Spinal cord (tissue), 10 donors: ENCODE data around the gene RAB9A. TPM values are rescaled to one million over a fixed set of nuclear protein-coding genes. Genes with fewer than 3 reads are reported as not detected.

Experiments used
- DNase-seq, 6 donors: peaks; one replicate each; pipeline versions ENCODE4 v3.0.0 to v3.0.0-alpha.2; 2013 to 2015; ENCODE audit warnings: low spot score in 6 of 6, low read depth in 4 of 6
- H3K27ac ChIP-seq: one replicate; pipeline ENCODE4 v1.5.1; 2013; ENCODE audit warnings: low read depth, low read length, control low read depth
- H3K27me3 ChIP-seq: one replicate; pipeline ENCODE4 v1.6.1; 2013; ENCODE audit warnings: low read length; ENCODE audit not compliant: control insufficient read depth, insufficient read depth
- H3K36me3 ChIP-seq: one replicate; pipeline ENCODE4 v1.6.1; 2013; ENCODE audit warnings: low read length; ENCODE audit not compliant: control insufficient read depth, insufficient read depth
- H3K4me1 ChIP-seq: one replicate; pipeline ENCODE4 v1.6.1; 2013; ENCODE audit warnings: low read length; ENCODE audit not compliant: control insufficient read depth, insufficient read depth
- H3K4me3 ChIP-seq: one replicate; pipeline ENCODE4 v1.5.1; 2013; ENCODE audit warnings: low read depth, low read length, control low read depth
- H3K9me3 ChIP-seq: one replicate; pipeline ENCODE4 v1.6.1; 2013; ENCODE audit warnings: low read length; ENCODE audit not compliant: control insufficient read depth, insufficient read depth
- WGBS: methylation state at CpG from one replicate; pipeline ENCODE4 v1.1.5; 2013; ENCODE audit warnings: missing lambda C conversion rate; ENCODE audit not compliant: insufficient coverage; 5-methylcytosine and 5-hydroxymethylcytosine counted together
- polyA plus RNA-seq, 2 donors: library from polyadenylated mRNA; unstranded; fragments of 120-200 nt; gene quantifications; one replicate each; pipeline ENCODE4 v1.2.1, GENCODE V29; 2013; ENCODE audit not compliant: insufficient read length in 2 of 2
- total RNA-seq, 2 donors: library from RNA; depleted of rRNA in 1 of 2; stranded (reverse); fragments of 120-200 nt in 1 of 2; fragments of >200 nt in 1 of 2; gene quantifications; one replicate each; pipeline versions ENCODE4 v1.2.3 to v1.2.4, GENCODE V29; 2013 to 2014
- donor health status: healthy.

RAB9A gene
- total and polyA plus RNA-seq, 4 donors = 34.9 to 63.4 (median 44.4) TPM

GRCh38 chrX:13750812-13751211, 61.9 kb downstream of the RAB9A start:
- Histone ChIP-seq H3K4me1 (no peaks in the 10 kb centered on the region), H3K27ac (no peak overlapping the region), H3K9me3 (no peaks in the 10 kb centered on the region), H3K36me3 (peaks cover 8% of the 10 kb centered on the region), H3K27me3 (peaks cover 2% of the 10 kb centered on the region), H3K4me3 (no peak overlapping the region)
- no peak for DNase-seq

- H3K36me3 ChIP-seq = peaks cover 9% of the 10 kb centered on the region
- peaks cover 2% of the 10 kb centered on the region for H3K27me3 ChIP-seq
- DNase-seq = no peak
Measured at GRCh38 chrX:13752141-13752540, 63.2 kb downstream of the RAB9A start.

GRCh38 chrX:13752646-13753045, 63.7 kb downstream of the RAB9A start:
- Histone ChIP-seq H3K36me3 (peaks cover 9% of the 10 kb centered on the region), H3K4me1 (no peaks in the 10 kb centered on the region), H3K9me3 (no peaks in the 10 kb centered on the region), H3K27me3 (peaks cover 2% of the 10 kb centered on the region), H3K27ac (no peak overlapping the region), H3K4me3 (no peak overlapping the region)
- 74% methylated on average over 3 of the region's 3 CpGs for WGBS
- no peak for DNase-seq

More at GRCh38 chrX:13752141-13752540, 63.2 kb downstream of the RAB9A start:
- no peak overlapping the region for H3K4me3 ChIP-seq
- no CpG with 5 or more reads among the region's 3 CpGs for WGBS
- H3K9me3 ChIP-seq = no peaks in the 10 kb centered on the region
- H3K4me1 ChIP-seq = no peaks in the 10 kb centered on the region
- no peak overlapping the region for H3K27ac ChIP-seq

GRCh38 chrX:13754765-13755164, 65.8 kb downstream of the RAB9A start:
- Histone ChIP-seq H3K36me3 (peaks cover 8% of the 10 kb centered on the region), H3K27ac (no peak overlapping the region), H3K4me1 (no peaks in the 10 kb centered on the region), H3K27me3 (peaks cover 2% of the 10 kb centered on the region), H3K4me3 (no peak overlapping the region), H3K9me3 (no peaks in the 10 kb centered on the region)
- WGBS = no CpG with 5 or more reads among the region's 1 CpG
- no peak for DNase-seq

- peaks cover 8% of the 10 kb centered on the region for H3K36me3 ChIP-seq
- 78% methylated on average over 1 of the region's 1 CpG for whole genome bisulfite sequencing
- H3K4me1 ChIP-seq = no peaks in the 10 kb centered on the region
- no peak for DNase-seq
- H3K27me3 ChIP-seq = peaks cover 2% of the 10 kb centered on the region
- no peak overlapping the region for H3K27ac ChIP-seq
- H3K4me3 ChIP-seq = no peak overlapping the region
- no peaks in the 10 kb centered on the region for H3K9me3 ChIP-seq
Measured at GRCh38 chrX:13755254-13755653, 66.3 kb downstream of the RAB9A start.

- H3K9me3 ChIP-seq = no peaks in the 10 kb centered on the region
- DNase-seq = no peak
- no peaks in the 10 kb centered on the region for H3K27me3 ChIP-seq
- no peaks in the 10 kb centered on the region for H3K4me1 ChIP-seq
- no peak overlapping the region for H3K27ac ChIP-seq
- peaks cover 15% of the 10 kb centered on the region for H3K36me3 ChIP-seq
- H3K4me3 ChIP-seq = no peak overlapping the region
- 83% methylated on average over 1 of the region's 4 CpGs for WGBS
Measured at GRCh38 chrX:13756381-13756780, 67.5 kb downstream of the RAB9A start.

- Histone ChIP-seq H3K4me3 (no peak overlapping the region), H3K27me3 (peaks cover 3% of the 10 kb centered on the region), H3K36me3 (peaks cover 15% of the 10 kb centered on the region), H3K9me3 (no peaks in the 10 kb centered on the region), H3K4me1 (peaks cover 4% of the 10 kb centered on the region), H3K27ac (no peak overlapping the region)
- no peak for DNase-seq
- 92% methylated on average over 5 of the region's 8 CpGs for WGBS
Measured at GRCh38 chrX:13759152-13759718, 70.3 kb downstream of the RAB9A start.

Other genes with a start within 250 kb of the RAB9A start
- 10 to 100 TPM; 21.9 to 27.8 TPM for gene EGFL6, start 119.5 kb upstream of the RAB9A start, total RNA-seq
- 10 to 100 TPM; 12.7 to 14.7 TPM for gene EGFL6, start 119.5 kb upstream of the RAB9A start, polyA plus RNA-seq
- gene TCEANC, start 36.0 kb upstream of the RAB9A start, total RNA-seq = 1 to 10 TPM; 8.2 to 9.6 TPM
- gene TCEANC, start 36.0 kb upstream of the RAB9A start, polyA plus RNA-seq = 1 to 10 TPM; 4.7 to 6.0 TPM
- 10 to 100 TPM; 27.4 to 38.8 TPM for gene TRAPPC2, start 45.5 kb downstream of the RAB9A start, total RNA-seq
- gene TRAPPC2, start 45.5 kb downstream of the RAB9A start, polyA plus RNA-seq = 10 to 100 TPM; 18.6 to 24.7 TPM
- 10 to 100 TPM; 20.3 to 30.6 TPM for gene OFD1, start 45.6 kb downstream of the RAB9A start, total RNA-seq
- gene OFD1, start 45.6 kb downstream of the RAB9A start, polyA plus RNA-seq = 10 to 100 TPM; 28.8 to 29.8 TPM
- 100 to 1,000 TPM; 317 to 523 TPM for gene GPM6B, start 128.0 kb downstream of the RAB9A start, total RNA-seq
- 100 to 1,000 TPM; 432 to 757 TPM for gene GPM6B, start 128.0 kb downstream of the RAB9A start, polyA plus RNA-seq